GM23338 (cell line): Measurements from ENCODE around the gene TBC1D21. TPM values are rescaled to one million over a fixed set of nuclear protein-coding genes. Genes with fewer than 3 reads are reported as not detected.

Experiments
- ATAC-seq: fragments of 200-7000 bp; cut with Tn5 transposase; 3 replicates; pipeline ENCODE4 v1.9.1; 2020
- DNase-seq: peaks from one replicate; pipeline ENCODE4 v3.0.0-alpha.2; 2015; ENCODE audit warnings: low spot score
- H2AFZ ChIP-seq: fragments of 200-600 bp; sonication (generic); 2 replicates; pipeline ENCODE4 v1.8.0; 2016; ENCODE audit warnings: antibody characterized with exemption, mild to moderate bottlenecking, moderate library complexity
- H3F3A ChIP-seq: fragments of 200-600 bp; sonication (generic); replicated peaks from 2 replicates; pipeline ENCODE4 v1.8.0; 2017; ENCODE audit warnings: antibody characterized with exemption, mixed run types, low read depth
- H3K27ac ChIP-seq: fragments of 200-600 bp; sonication (generic); 2 replicates; pipeline ENCODE4 v1.6.1; 2016; ENCODE audit warnings: low read depth
- H3K27me3 ChIP-seq: fragments of 200-600 bp; sonication (generic); 2 replicates; pipeline ENCODE4 v1.8.0; 2016; ENCODE audit warnings: mild to moderate bottlenecking, mixed run types, moderate library complexity; ENCODE audit not compliant: insufficient read depth
- H3K36me3 ChIP-seq: fragments of 200-600 bp; sonication (generic); 2 replicates; pipeline ENCODE4 v1.8.0; 2016; ENCODE audit warnings: mild to moderate bottlenecking; ENCODE audit not compliant: insufficient read depth
- H3K4me1 ChIP-seq: fragments of 200-600 bp; sonication (generic); 2 replicates; pipeline ENCODE4 v1.8.0; 2016; ENCODE audit warnings: mild to moderate bottlenecking, moderate library complexity; ENCODE audit not compliant: insufficient read depth
- H3K4me2 ChIP-seq: fragments of 200-600 bp; sonication (generic); 2 replicates; pipeline ENCODE4 v1.7.1; 2017; ENCODE audit warnings: mixed run types
- H3K4me3 ChIP-seq: fragments of 200-600 bp; sonication (generic); 2 replicates; pipeline ENCODE4 v1.6.1; 2016; ENCODE audit warnings: mixed run types
- H3K79me2 ChIP-seq: fragments of 200-600 bp; sonication (generic); replicated peaks from 2 replicates; pipeline ENCODE4 v1.8.0; 2017; ENCODE audit warnings: mild to moderate bottlenecking; ENCODE audit not compliant: insufficient read depth
- H3K9me2 ChIP-seq: fragments of 200-600 bp; sonication (generic); 2 replicates; pipeline ENCODE4 v1.8.0; 2017; ENCODE audit not compliant: insufficient read depth
- H4K20me1 ChIP-seq: fragments of 200-600 bp; sonication (generic); replicated peaks from 2 replicates; pipeline ENCODE4 v1.8.0; 2017; ENCODE audit warnings: mild to moderate bottlenecking; ENCODE audit not compliant: insufficient read depth
- H3K27ac Mint-ChIP-seq: 2 replicates; pipeline ENCODE4 v1.8.0; 2020; ENCODE audit warnings: inconsistent platforms, mild to moderate bottlenecking, moderate library complexity, mixed read lengths
- H3K27me3 Mint-ChIP-seq: 3 replicates; pipeline ENCODE4 v1.8.0; 2022; ENCODE audit warnings: low read depth, mild to moderate bottlenecking, moderate library complexity, mixed read lengths, inconsistent platforms; ENCODE audit not compliant: insufficient read depth, poor library complexity
- H3K36me3 Mint-ChIP-seq: 3 replicates; pipeline ENCODE4 v1.8.0; 2021; ENCODE audit warnings: low read depth, mild to moderate bottlenecking, inconsistent platforms, moderate library complexity, mixed read lengths
- H3K4me1 Mint-ChIP-seq: 3 replicates; pipeline ENCODE4 v1.8.0; 2020; ENCODE audit warnings: mild to moderate bottlenecking, inconsistent platforms, mixed read lengths
- H3K4me3 Mint-ChIP-seq: 3 replicates; pipeline ENCODE4 v1.8.0; 2021; ENCODE audit warnings: moderate library complexity, mild to moderate bottlenecking, inconsistent platforms, mixed read lengths
- H3K9me3 Mint-ChIP-seq: 3 replicates; pipeline ENCODE4 v1.8.0; 2020; ENCODE audit warnings: moderate library complexity, mild to moderate bottlenecking, inconsistent platforms, mixed read lengths
- CREB1 ChIP-seq: fragments of 250-450 bp; sonication (Bioruptor Pico); IDR thresholded peaks from 2 replicates; pipeline ENCODE4 v1.5.0; 2020; ENCODE audit warnings: low read depth, mild to moderate bottlenecking, moderate library complexity
- EZH2 ChIP-seq: fragments of 200-600 bp; sonication (generic); IDR thresholded peaks from one replicate; pipeline ENCODE4 v1.8.0; 2017; ENCODE audit warnings: antibody characterized with exemption, mild to moderate bottlenecking, low read depth; ENCODE audit not compliant: unreplicated experiment
- NANOG ChIP-seq: IDR thresholded peaks from 2 replicates; pipeline ENCODE4 v1.6.1; 2016; ENCODE audit warnings: antibody characterized with exemption, borderline replicate concordance
- POLR2AphosphoS5 ChIP-seq: IDR thresholded peaks from 2 replicates; pipeline ENCODE4 v1.6.1; 2016; ENCODE audit warnings: antibody characterized with exemption, low read depth
- STAT1 ChIP-seq: IDR thresholded peaks from one replicate; pipeline ENCODE4 v1.6.1; 2016; ENCODE audit warnings: antibody characterized with exemption; ENCODE audit not compliant: unreplicated experiment
- ZNF114 ChIP-seq: fragments of 250-450 bp; sonication (Bioruptor Pico); IDR thresholded peaks from 2 replicates; pipeline ENCODE4 v1.5.0; 2020; ENCODE audit warnings: mild to moderate bottlenecking, moderate library complexity
- ZNF331 ChIP-seq: fragments of 250-450 bp; sonication (Bioruptor Pico); IDR thresholded peaks from 2 replicates; pipeline ENCODE4 v1.5.0; 2020; ENCODE audit warnings: low read depth, mild to moderate bottlenecking, moderate library complexity
- polyA plus RNA-seq: library from polyadenylated mRNA; unstranded; fragments of >200 nt; fragmentation: Nextera tagmentation; extraction: Ambion mirVana; gene quantifications from 2 replicates; pipeline ENCODE4 v1.2.1, GENCODE V29; 2016
- total RNA-seq: library from RNA; depleted of rRNA; stranded (reverse); fragments of >200 nt; shearing (Covaris generic); gene quantifications from 2 replicates; pipeline ENCODE4 v1.2.3, GENCODE V29; 2014
- TF ChIP-seq, protein P1 (sequence below), 2 experiments: fragments of 200-600 bp in 1 of 2; sonication (generic) in 1 of 2; conservative IDR thresholded peaks; 2 replicates each; pipeline versions ENCODE4 v1.5.1 to v1.6.1; 2016 to 2017; ENCODE audit warnings: antibody characterized with exemption in 2 of 2, low read depth in 2 of 2, mild to moderate bottlenecking in 2 of 2, moderate library complexity in 1 of 2
- TF ChIP-seq, protein P2 (sequence below): IDR thresholded peaks from one replicate; pipeline ENCODE4 v1.6.1; 2018; ENCODE audit warnings: antibody characterized with exemption; ENCODE audit not compliant: unreplicated experiment

Gene TBC1D21
- total and polyA plus RNA-seq, 2 experiments from 2014 or later = not detected

DNA sequence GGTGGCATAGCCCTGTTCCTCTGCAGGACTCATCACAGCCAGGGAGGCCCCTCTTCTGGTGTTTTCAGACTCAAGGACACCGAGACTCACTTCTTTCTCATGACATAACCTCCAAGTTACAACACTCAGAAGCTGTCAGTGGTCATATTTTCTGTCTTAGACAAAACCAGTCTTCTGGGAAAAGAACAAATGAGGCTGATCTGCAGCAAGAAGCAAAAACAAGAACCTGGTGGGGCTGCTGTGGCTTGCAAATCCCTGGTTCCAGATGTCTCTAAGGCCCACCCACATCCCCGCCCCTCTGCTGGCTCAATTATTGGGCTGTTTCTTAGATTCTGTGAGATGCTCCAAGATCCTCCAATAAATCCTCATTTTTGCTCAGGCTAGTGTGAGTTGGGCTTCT lies 36.3 kb downstream of the TBC1D21 start:
- H3F3A ChIP-seq = no peaks in the 10 kb centered on the region
- H3K27me3 Mint-ChIP-seq = peaks cover 9% of the 10 kb centered on the region
- H3K9me2 ChIP-seq = no peaks in the 10 kb centered on the region
- no peaks in the 10 kb centered on the region; the same call in 1 of the 2 replicates for H4K20me1 ChIP-seq
- H3K9me3 Mint-ChIP-seq = no peaks in the 10 kb centered on the region
- H3K4me1 Mint-ChIP-seq = peaks cover 14% of the 10 kb centered on the region
- no peak for ATAC-seq
- no peaks in the 10 kb centered on the region for H3K79me2 ChIP-seq
- no peak overlapping the region for H3K27ac ChIP-seq
- H3K4me2 ChIP-seq = no peak overlapping the region
- no peak for TF ChIP-seq CREB1
- TF ChIP-seq POLR2AphosphoS5 = no peak
- no peak for TF ChIP-seq ZNF114 (CRISPR knock-in tag)
- no peak for TF ChIP-seq EZH2
- TF ChIP-seq, protein P1, sequence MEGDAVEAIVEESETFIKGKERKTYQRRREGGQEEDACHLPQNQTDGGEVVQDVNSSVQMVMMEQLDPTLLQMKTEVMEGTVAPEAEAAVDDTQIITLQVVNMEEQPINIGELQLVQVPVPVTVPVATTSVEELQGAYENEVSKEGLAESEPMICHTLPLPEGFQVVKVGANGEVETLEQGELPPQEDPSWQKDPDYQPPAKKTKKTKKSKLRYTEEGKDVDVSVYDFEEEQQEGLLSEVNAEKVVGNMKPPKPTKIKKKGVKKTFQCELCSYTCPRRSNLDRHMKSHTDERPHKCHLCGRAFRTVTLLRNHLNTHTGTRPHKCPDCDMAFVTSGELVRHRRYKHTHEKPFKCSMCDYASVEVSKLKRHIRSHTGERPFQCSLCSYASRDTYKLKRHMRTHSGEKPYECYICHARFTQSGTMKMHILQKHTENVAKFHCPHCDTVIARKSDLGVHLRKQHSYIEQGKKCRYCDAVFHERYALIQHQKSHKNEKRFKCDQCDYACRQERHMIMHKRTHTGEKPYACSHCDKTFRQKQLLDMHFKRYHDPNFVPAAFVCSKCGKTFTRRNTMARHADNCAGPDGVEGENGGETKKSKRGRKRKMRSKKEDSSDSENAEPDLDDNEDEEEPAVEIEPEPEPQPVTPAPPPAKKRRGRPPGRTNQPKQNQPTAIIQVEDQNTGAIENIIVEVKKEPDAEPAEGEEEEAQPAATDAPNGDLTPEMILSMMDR (conservative IDR thresholded peaks at IDR 0.05; ENCODE audit: low read depth in 2 of 2) = no peak
- H3K4me3 Mint-ChIP-seq = no peak overlapping the region
- no peaks in the 10 kb centered on the region for H3K36me3 Mint-ChIP-seq
- H3K27ac Mint-ChIP-seq = no peak overlapping the region
- no peaks in the 10 kb centered on the region; the same call in 1 of the 2 replicates for H3K36me3 ChIP-seq
- H2AFZ ChIP-seq = no peak overlapping the region
- H3K4me3 ChIP-seq = no peak overlapping the region
- H3K4me1 ChIP-seq = no peaks in the 10 kb centered on the region
- no peaks in the 10 kb centered on the region for H3K27me3 ChIP-seq
- DNase-seq = no peak

DNA sequence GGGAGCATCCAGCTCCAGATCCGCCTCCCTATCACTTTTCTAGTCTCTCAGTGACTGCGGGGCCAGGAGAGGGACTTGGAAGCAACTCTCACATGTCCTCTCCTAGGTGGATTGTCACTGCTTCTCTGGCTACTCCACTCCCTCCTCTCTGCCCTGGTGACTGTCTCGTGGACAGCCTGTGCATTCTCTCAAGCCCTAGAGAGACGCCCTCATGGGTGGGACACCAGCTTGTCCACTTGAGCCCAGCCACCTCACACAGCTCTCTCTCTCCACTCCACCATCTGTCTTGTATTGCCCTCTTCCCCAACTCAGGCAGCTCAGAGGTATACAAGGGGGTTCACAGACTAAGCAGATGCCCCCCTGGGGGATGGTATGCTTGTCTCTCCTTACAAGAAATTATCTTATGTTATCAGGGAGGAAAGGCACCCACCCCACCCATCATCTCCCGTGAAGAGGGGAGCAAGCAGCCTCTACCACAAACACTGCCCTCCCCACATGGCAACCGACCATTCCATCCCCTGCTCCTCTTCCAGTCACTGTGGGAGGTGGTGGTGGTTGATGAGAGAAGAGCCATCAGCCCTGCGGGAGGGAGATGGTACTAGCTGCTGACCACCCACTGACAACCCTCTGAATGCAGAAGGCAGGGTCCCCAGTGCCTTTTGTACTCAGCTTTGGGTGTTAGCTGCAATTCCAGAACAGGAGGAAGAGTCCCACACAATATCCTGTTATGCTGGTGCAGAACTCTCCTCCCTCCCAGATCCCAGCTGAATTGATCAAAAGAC lies 37.3 kb downstream of the TBC1D21 start:
- H2AFZ ChIP-seq = no peak overlapping the region
- ATAC-seq (no peak), DNase-seq (no peak)
- no peak overlapping the region for H3K27ac ChIP-seq
- H3K79me2 ChIP-seq = no peaks in the 10 kb centered on the region
- H3K27ac Mint-ChIP-seq = no peak overlapping the region
- H3K4me3 ChIP-seq = no peak overlapping the region
- no peaks in the 10 kb centered on the region; the same call in 1 of the 2 replicates for H3K36me3 ChIP-seq
- H3K9me2 ChIP-seq = no peaks in the 10 kb centered on the region
- H3K27me3 ChIP-seq = no peaks in the 10 kb centered on the region
- H4K20me1 ChIP-seq = no peaks in the 10 kb centered on the region; the same call in 1 of the 2 replicates
- no peaks in the 10 kb centered on the region for H3F3A ChIP-seq
- H3K4me3 Mint-ChIP-seq = no peak overlapping the region
- peaks cover 14% of the 10 kb centered on the region for H3K4me1 Mint-ChIP-seq
- no peak overlapping the region for H3K4me2 ChIP-seq
- H3K27me3 Mint-ChIP-seq = peaks cover 8% of the 10 kb centered on the region
- H3K9me3 Mint-ChIP-seq = no peaks in the 10 kb centered on the region
- H3K4me1 ChIP-seq = no peaks in the 10 kb centered on the region
- no peaks in the 10 kb centered on the region; the same call in 2 of the 3 replicates for H3K36me3 Mint-ChIP-seq
- no peak for TF ChIP-seq EZH2
- no peak for TF ChIP-seq NANOG
- TF ChIP-seq ZNF114 (CRISPR knock-in tag) = no peak
- TF ChIP-seq CREB1 = no peak
- TF ChIP-seq, protein P1 (conservative IDR thresholded peaks at IDR 0.05; ENCODE audit: low read depth in 2 of 2) = no peak
- TF ChIP-seq ZNF331 (CRISPR knock-in tag) = no peak
- TF ChIP-seq, protein P2, sequence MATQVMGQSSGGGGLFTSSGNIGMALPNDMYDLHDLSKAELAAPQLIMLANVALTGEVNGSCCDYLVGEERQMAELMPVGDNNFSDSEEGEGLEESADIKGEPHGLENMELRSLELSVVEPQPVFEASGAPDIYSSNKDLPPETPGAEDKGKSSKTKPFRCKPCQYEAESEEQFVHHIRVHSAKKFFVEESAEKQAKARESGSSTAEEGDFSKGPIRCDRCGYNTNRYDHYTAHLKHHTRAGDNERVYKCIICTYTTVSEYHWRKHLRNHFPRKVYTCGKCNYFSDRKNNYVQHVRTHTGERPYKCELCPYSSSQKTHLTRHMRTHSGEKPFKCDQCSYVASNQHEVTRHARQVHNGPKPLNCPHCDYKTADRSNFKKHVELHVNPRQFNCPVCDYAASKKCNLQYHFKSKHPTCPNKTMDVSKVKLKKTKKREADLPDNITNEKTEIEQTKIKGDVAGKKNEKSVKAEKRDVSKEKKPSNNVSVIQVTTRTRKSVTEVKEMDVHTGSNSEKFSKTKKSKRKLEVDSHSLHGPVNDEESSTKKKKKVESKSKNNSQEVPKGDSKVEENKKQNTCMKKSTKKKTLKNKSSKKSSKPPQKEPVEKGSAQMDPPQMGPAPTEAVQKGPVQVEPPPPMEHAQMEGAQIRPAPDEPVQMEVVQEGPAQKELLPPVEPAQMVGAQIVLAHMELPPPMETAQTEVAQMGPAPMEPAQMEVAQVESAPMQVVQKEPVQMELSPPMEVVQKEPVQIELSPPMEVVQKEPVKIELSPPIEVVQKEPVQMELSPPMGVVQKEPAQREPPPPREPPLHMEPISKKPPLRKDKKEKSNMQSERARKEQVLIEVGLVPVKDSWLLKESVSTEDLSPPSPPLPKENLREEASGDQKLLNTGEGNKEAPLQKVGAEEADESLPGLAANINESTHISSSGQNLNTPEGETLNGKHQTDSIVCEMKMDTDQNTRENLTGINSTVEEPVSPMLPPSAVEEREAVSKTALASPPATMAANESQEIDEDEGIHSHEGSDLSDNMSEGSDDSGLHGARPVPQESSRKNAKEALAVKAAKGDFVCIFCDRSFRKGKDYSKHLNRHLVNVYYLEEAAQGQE = no peak
- TF ChIP-seq STAT1 = no peak
